Left ventricle myocardium superior (tissue), 1 donor: Measurements from ENCODE around the gene CYP2F1. TPM values are rescaled to one million over a fixed set of nuclear protein-coding genes. Genes with fewer than 3 reads are reported as not detected.
"Not testable (repeated sequence)": the region's sequence is repeated elsewhere in the genome, so short reads cannot be mapped to it uniquely, and the experiment has no call there.

Experiments used
- ATAC-seq: fragments of 200-7000 bp; cut with Tn5 transposase; one replicate; pipeline ENCODE4 v1.9.1; 2020; ENCODE audit warnings: mild to moderate bottlenecking, moderate library complexity
- DNase-seq: peaks from one replicate; pipeline ENCODE4 v3.0.0-alpha.2; 2020
- intact Hi-C: fragments of 100-400 bp; cut with micrococcal nuclease; formaldehyde crosslinking; loops from one replicate; pipeline ENCODE4 v1.11.0; 2022
- long read RNA-seq: library from polyadenylated mRNA; unstranded; transcript quantifications from one replicate; pipeline ENCODE4 v2.0.0, GENCODE V29; 2021
- total RNA-seq: library from RNA; stranded (reverse); fragmentation: NEBNext Ultra II Directional; extraction: Animal tissue kit (Norgen Biotek cat#: 25700); gene quantifications from one replicate; pipeline ENCODE4 v1.2.1, GENCODE V29; 2021
- donor health status: DM: no; HTN: yes; CAD: no; lungs with severe emphysema.

Gene CYP2F1, protein sequence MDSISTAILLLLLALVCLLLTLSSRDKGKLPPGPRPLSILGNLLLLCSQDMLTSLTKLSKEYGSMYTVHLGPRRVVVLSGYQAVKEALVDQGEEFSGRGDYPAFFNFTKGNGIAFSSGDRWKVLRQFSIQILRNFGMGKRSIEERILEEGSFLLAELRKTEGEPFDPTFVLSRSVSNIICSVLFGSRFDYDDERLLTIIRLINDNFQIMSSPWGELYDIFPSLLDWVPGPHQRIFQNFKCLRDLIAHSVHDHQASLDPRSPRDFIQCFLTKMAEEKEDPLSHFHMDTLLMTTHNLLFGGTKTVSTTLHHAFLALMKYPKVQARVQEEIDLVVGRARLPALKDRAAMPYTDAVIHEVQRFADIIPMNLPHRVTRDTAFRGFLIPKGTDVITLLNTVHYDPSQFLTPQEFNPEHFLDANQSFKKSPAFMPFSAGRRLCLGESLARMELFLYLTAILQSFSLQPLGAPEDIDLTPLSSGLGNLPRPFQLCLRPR
- not detected for total RNA-seq
- long read RNA-seq: 0 reads

DNA sequence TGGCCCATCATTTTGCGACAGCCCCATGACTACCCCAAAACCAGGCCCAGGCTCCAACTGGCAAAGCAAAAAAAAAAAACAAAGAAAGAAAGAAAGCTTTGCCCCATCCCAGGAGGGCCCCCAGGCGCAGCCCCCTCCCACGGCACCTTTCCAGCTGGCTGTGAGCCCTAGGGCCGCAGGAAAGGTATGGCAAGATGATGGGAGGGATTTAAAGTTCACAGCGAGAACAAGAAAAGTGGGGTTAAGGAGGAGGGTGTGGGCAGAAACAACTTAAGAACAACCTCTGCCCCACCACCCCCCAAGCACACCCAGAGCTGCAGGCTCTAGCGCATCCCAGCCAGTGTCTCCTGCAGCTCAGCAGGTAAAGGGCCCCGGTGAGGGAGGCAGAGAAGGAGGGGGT is at the start of gene CYP2F1:
CYP2F1 (plus strand) TSS at position 301 of the 400 bp plus-strand sequence. CDS start 1,757 bp downstream, outside the sequence.
- intact Hi-C loops: no loop called here
- no peak for ATAC-seq

DNA sequence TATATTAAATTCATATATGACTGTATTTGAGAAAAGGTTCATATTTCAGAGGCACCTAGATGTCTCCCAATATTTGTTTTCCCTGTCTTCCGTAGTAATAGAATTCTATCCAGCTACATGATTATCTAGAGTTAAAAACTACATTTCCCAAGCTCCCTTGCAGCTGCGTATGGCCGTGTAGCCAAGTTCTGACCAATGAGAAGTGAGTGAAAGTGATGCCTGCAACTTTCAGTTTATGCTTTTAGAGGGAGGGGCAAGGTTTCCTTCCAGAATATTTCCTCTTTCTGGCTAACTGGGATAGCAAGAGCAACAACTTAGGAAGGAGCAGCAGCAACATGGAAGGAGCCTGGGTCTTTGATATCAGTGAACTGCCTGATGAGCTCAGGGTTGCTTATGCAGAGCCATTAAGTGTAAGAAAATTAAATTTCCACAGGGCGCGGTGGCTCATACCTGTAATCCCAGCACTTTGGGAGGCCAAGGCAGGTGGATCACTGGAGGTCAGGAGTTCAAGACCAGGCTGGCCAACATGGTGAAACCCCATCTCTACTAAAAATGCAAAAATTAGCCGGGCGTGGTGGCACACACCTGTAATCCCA is 49.2 kb upstream of the CYP2F1 start:
- DNase-seq (no peak), ATAC-seq (no peak)
- intact Hi-C loops: no loop called here

More for the DNA sequence above, at the start of gene CYP2F1:
- DNase-seq: no peak

DNA sequence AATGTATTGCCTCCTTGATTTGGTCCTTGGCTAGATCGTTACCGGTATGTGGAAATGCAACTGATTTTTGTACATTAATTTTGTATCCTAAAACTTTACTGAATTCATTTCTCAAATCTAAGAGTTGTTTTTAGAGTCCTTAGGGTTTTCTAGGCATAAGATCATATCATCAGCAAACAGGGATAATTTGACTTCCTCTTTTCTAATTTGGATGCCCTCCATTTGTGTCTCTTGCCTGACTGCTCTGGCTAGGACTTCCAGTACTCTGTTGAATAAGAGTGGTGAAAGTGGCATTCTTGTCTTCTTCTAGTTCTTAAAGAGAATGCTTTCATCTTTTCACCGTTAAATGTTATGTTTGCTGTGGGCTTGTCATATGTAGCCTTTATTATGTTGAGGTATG is 37.9 kb upstream of the CYP2F1 start:
- DNase-seq (no peak), ATAC-seq (no peak)
- intact Hi-C loops: no loop called here

DNA sequence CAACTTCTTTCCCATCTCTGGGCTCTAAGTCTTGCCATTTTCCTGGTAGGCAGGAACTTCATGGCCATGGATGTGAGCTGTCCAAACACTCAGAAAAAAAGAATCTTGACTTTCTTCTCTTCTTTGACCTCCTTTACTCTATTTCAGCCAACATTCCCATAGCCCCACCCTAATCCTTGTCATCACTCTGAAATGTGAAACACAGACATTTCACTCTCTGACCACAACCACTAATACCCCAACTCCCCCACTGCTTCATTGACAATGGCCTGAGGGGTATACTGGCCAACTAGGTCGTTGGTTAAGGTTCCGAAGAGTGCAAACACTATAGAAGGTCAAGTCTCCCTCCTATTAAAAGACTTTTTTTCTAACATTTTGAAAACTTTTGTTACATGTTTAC is 30.7 kb upstream of the CYP2F1 start:
- ATAC-seq (no peak), DNase-seq (no peak)
- intact Hi-C loops: no loop called here

DNA sequence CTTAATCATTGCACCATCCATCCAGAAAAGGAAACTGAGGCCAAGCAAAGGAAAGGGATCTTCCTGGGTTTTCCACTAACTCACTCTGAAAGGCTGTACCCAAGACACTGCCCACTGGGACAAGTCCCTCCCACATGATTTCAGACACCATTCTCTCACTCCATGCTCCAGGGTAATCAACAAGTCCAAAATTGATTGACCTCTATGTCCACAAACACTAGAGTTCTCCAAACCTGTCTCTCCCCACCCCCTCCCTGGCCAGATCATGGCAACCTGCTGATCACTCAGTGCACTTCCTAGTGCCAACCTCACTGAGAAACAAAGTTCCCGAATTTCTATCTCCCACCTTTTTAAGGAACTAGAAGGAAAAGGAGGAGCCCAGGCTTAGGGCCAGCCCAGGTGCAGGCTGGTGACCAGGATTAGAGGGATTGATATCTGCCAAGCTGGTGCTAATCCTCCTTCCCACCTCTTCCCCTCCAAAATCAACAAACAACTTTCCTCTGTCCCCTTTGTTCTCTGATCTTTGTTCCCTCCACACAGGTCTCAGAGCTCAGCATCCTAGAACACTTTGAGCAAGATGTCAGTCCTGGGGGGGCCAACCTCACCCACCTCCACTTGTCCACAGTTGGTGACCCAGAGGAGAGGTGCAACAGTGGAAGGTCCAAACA is 28.4 kb upstream of the CYP2F1 start:
- DNase-seq (no peak), ATAC-seq (no peak)
- intact Hi-C loops: no loop called here

DNA sequence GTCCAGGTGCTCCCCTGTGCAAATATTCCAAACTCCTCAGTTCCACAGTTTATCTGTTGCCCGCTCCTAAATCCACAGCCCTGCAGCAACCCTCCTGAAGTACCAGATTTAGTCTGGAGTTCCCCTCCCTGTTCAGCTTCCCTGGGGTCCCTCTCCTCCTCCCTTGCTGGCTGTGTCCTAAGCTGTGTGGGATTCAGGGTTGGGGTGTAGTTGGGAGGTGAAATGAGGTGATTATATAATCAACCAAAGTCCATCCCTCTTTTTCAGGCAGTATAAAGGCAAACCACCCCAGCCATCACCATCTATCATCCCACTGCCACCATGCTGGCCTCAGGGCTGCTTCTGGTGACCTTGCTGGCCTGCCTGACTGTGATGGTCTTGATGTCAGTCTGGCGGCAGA is 26.1 kb upstream of the CYP2F1 start, which contains the start of gene CYP2A13:
CYP2A13 (plus strand) TSS at position 301 of the 400 bp plus-strand sequence; CDS start at position 322, 21 bp downstream.
- ATAC-seq: no peak
- DNase-seq: no peak
- intact Hi-C loops: no loop called here

DNA sequence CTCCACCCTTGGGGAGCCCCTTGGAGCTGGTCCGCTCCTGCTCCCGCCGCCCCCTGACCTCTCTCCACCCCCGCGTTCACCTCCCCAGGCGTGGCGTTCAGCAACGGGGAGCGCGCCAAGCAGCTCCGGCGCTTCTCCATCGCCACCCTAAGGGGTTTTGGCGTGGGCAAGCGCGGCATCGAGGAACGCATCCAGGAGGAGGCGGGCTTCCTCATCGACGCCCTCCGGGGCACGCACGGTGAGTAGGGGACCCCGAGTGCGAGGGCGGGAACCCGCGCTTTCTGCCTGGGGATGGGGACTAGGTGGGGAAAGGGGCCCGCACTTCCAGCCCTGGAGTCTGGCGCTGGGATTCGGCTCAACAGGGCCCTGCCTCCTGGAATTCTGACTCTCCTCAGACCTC is 24.3 kb upstream of the CYP2F1 start:
- no peak for ATAC-seq
- no peak for DNase-seq
- intact Hi-C loops: no loop called here

DNA sequence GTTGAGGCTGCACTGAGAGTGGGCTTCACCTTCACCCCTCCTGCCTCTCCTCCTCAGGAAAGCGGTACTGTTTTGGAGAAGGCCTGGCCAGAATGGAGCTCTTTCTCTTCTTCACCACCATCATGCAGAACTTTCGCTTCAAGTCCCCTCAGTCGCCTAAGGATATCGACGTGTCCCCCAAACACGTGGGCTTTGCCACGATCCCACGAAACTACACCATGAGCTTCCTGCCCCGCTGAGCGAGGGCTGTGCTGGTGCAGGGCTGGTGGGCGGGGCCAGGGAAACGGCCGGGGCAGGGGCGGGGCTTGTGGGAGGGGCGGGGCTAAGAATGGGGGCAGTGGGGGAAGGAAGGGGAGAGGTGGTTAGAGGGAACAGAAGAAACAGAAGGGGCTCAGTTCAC is 18.5 kb upstream of the CYP2F1 start:
- DNase-seq: no peak
- ATAC-seq: no peak
- intact Hi-C loops: no loop called here

DNA sequence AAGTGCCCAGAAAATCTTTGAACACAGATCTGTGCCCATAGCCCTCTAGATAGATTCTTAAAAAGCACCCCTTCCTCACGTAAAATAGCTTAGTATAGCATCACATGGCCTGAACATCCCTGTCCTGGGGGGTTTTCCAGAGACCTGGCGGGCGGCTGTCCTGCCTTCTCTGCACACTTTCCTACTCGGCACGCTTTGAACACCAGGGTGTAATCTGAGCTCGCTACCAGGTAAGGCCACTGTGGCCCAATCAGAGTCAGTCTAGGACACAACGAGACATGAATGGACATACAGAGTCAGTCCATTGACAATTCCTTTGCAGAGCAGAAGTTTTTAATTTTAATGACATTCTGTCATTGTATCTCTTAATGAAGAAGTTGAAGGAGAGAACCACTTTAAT is 17.9 kb upstream of the CYP2F1 start:
- DNase-seq (no peak), ATAC-seq (no peak)

DNA sequence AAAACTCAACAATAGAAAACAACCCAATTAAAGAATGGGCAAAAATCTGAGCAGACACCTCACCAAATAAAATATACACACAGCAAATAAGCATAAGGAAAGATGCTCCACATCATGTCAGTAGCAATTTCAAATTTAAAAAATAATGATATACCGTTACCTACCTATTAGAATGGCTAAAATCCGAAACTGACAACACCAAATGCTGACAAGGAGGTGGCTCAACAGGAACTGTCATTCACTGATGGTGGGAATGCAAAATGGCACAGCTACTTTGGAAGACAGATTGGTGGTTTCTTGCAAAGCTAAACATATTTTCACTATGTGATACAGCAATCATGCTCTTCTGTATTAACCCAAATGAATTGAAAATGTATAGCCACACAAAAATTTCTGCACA is 16.9 kb upstream of the CYP2F1 start:
- ATAC-seq (no peak), DNase-seq (no peak)
- intact Hi-C loops: no loop called here

More for the DNA sequence above, 17.9 kb upstream of the CYP2F1 start:
- intact Hi-C loops: no loop called here

DNA sequence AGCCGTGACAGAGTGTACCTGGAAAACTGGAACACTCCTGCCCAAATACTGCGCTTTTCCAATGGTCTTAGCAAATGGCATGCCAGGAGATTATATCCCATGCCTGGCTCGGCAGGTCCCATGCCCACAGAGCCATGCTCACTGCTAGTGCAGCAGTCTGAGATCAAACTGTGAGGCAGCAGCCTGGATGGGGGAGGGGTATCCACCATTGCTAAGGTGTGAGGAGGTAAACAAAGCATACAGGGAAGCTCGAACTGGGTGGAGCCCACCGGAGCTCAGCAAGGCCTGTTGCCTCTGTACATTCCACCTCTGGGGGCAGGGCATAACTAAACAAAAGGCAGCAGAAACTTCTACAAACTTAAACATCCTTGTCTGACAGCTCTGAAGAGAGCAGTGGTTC is 15.5 kb upstream of the CYP2F1 start:
- intact Hi-C loops: no loop called here
- ATAC-seq (no peak), DNase-seq (no peak)

DNA sequence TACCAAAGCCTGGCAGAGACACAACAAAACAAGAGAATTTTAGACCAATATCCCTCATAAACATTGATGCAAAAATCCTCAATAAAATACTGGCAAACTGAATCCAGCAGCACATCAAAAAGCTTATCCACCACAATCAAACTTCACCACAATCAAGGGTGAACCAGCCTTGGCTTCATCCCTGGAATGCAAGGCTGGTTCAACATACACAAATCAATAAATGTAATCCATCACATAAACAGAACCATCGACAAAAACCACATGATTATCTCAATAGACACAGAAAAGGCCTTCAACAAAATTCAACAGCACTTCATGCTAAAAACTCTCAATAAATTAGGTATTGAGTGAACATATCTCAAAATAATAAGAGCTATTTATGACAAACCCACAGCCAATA is 12.0 kb upstream of the CYP2F1 start:
- ATAC-seq, intact Hi-C loops, DNase-seq: not testable (repeated sequence)

DNA sequence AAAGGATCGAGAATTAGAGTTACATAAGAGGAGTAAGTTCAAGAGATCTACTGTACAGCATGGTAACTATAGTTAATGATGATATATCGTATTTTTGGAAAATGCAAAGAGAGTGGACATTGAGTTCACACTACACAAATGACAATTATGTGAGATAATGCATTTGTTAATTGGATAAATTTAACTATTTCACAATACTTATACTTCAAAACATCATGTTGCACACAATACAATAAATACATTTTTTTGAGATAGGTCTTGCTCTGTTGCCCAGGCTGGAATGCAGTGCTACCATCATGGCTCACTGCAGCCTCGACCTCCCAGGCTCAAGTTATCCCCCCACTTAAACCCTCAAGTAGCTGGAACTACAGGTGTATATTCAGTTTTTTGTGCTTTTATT is 8.1 kb upstream of the CYP2F1 start:
- DNase-seq: no peak
- ATAC-seq: no peak
- intact Hi-C loops: no loop called here

DNA sequence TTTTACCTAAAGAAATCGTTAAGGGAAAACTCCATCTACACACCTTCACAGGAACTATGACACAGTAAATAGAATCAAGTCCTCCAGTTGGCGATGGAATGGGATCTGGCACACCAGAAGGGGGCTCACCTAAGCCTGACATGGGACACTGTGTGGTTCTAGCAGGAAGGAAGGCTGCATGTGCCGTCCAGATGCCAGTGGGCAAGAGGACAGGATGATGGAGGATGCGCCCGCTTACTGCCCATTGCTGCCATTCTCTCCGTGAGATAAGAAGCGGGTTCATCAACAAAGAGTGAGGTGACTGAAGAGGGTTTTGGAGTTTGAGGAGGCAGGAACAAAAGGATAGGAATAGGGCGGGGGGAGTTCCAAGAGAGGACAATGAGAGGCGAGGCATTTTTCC is 2.9 kb upstream of the CYP2F1 start:
- ATAC-seq (no peak), DNase-seq (no peak)
- intact Hi-C loops: no loop called here

DNA sequence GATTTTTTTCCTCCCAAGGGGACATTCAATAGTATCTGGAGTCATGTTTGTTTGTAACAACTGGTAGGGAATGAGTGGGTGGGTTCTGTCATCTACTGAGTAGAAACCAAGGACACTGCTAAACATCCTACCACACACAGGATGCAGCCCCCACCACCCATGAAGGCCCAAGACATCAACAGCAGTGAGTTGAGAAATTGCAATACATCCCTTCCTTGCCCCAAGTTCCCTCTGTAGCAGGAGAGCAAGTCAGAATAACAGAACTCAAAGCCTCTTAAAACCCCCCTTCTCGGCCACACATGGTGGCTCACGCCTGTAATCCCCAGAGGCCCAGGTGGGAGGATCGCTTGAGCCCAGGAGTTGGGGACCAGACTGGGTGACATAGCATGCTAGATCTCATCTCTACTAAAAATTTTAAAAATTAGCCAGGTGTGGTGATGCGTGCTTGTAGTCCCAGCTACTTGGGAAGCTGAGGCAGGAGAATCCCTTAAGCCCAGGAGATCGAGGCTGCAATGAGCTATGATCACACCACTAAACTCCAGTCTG is 2.4 kb upstream of the CYP2F1 start:
- DNase-seq: no peak
- intact Hi-C loops: no loop called here
- no peak for ATAC-seq

DNA sequence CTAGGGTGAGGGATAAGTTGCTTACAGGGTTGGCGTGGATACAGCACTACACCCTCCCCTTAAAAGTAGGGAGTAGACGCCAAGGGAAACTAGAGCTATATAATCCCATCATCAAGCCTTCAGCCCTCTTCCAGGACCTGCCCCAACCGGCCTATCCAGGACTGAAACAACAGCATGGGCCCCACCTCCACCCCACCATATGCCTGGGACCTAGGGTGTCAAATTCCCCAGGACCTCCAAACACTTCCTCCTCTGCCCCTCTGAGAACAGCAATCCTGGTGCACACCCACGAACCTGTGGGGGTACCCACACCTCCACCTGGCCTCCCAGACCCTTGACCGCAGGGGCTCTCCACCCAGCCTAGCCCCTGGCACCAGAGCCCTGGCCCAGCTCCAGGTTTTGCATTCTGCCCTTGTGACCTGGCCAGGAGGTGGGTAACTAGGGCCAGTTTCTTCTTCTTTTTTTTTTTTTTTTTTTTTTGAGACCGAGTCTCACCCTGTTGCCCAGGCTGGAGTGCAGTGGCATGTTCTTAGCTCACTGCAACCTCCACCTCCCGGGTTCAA is 1.4 kb upstream of the CYP2F1 start:
- intact Hi-C loops: no loop called here
- no peak for DNase-seq
- no peak for ATAC-seq

DNA sequence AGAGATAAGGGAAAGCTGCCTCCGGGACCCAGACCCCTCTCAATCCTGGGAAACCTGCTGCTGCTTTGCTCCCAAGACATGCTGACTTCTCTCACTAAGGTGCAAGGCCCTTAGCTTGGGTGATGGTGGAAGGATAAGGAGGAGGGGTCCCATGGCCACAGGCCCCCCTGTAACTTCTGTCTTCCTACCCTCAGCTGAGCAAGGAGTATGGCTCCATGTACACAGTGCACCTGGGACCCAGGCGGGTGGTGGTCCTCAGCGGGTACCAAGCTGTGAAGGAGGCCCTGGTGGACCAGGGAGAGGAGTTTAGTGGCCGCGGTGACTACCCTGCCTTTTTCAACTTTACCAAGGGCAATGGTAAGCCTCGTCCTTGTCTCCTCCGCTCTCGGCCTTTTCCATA is 2.0 kb downstream of the CYP2F1 start:
- ATAC-seq (no peak), DNase-seq (no peak)
- intact Hi-C loops: no loop called here

DNA sequence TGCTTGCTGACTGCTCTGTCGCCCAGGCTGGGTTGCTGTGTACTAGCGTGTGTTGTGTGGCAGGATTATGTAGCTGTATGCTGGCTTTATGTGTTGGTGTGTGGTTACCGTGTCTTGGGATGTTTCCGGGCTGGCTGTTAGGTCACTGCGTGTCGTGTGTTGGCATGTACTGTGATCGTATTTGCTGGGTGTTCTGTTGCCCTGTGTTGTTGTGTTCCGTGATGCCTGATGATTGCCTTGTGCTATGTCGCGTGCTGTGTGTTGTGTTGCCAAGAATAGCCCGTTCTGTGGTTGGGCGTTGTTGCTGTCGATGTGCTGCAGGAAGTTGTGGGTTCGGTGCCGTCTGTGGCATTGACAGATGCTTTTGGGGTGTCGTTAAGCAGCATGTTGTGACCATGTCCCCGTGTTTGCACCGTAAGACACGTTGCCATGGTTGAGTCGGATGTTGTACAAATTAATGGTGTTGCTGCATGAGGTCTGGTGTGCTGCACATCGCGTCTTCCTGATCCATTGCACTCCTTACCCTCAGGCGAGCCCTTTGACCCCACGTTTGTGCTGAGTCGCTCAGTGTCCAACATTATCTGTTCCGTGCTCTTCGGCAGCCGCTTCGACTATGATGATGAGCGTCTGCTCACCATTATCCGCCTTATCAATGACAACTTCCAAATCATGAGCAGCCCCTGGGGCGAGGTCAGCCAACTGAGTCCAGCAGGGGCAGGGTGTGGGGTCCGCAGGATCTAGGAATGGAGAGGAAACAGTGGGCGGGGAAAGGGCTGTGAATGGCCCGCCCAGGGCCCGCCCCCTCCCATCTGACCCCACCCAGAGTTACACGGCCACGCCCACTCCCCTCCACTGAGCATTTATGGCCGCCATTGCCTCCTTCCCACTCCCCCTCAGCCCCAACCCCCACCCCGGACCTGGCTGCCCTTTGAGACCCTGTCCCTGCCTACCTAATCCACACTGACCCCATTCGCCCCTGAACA is 7.0 kb downstream of the CYP2F1 start:
- intact Hi-C loops, ATAC-seq, DNase-seq: not testable (repeated sequence)
